T-helper 1 cell (primary cell): ENCODE data around the gene MAN2C1.
"Not testable (repeated sequence)": the region's sequence is repeated elsewhere in the genome, so short reads cannot be mapped to it uniquely, and the experiment has no call there.

Source experiments
- DNase-seq, 5 donors: peaks; one replicate each; pipeline ENCODE4 v3.0.0-alpha.2; 2012 to 2020

Gene MAN2C1

GRCh38 chr15:75342221-75342620, 26.2 kb downstream of the MAN2C1 start:
- no peak for DNase-seq

DNA sequence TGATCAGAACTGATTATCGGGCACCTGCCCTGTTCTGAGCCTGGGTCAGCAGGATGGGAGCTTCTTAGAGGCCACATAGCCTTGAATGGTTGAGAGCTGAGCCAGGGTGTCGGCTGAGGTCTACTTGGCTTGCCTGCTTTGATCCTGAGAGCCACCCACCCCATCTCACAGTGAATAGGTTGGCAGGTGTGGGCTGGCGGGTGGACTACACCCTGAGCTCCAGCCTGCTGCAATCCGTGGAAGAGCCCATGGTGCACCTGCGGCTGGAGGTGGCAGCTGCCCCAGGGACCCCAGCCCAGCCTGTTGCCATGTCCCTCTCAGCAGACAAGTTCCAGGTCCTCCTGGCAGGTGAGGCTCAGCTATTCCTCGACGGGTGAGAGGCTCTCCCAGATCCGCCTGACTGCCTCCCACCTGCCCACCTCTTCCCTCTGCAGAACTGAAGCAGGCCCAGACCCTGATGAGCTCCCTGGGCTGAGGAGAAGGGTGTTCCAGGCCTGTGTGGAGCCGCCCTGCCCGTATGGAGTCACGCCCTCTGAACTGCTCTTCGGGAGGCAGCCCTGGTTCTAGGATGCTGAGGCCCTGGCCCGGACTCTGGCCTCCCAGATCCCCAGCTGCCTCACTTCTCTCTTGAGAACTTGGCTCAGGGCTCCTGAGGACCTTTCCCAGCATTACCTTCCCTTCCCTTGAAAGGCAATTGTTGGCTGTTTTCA, 28.7 kb downstream of the MAN2C1 start:
- no peak for DNase-seq

DNA sequence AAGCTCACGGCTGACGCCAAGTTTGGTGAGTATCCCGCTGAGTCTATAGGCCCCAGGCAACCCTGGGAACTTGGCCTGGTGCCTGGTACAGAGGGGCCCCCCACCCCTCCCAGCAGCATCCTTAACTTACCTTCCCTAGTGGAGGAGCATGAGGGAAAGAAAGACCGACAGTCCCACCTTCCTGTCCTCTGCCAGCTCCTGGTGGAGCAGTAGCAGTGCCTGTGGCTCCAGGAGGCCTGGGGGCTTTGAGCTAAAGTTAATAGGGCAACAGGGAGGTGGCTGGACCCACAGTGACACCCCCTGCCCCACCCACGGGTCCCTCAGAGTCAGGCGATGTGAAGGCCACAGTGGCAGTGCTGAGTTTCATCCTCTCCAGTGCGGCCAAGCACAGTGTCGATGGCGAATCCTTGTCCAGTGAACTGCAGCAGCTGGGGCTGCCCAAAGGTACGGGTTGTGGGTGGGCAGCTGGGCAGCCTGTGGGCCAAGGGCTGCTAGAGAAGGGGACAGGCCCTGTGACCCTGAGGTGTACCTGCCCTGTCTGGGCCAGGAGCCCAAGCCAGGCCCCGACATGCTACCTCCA, 29.7 kb downstream of the MAN2C1 start:
- DNase-seq, result no peak

GRCh38 chr15:75335705-75336355, 32.6 kb downstream of the MAN2C1 start, which contains the start of gene COMMD4:
COMMD4 (plus strand) TSS chr15:75336063; CDS start chr15:75336090, 27 bp downstream.
- peak; percentile 43 to 83 (median 58) for DNase-seq

DNA sequence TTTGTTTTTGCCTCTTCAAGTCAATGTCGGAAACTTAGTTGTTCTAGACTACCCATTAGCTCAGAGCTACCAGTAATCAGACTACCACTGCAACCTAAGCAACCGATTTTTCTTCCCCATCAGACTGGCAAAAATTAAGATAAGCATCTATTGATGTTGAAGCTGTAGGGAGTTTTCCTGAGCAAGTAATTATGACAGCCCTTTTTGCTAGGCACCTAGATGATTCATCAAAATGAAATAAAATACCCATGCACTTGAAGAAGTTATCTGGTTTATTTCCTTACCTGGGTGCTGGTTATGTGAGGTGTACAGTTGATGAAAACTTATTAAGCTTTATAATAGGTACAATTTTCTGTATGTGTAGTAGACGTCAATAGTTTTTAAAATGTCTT, 33.1 kb downstream of the MAN2C1 start:
- DNase-seq, result no peak

DNA sequence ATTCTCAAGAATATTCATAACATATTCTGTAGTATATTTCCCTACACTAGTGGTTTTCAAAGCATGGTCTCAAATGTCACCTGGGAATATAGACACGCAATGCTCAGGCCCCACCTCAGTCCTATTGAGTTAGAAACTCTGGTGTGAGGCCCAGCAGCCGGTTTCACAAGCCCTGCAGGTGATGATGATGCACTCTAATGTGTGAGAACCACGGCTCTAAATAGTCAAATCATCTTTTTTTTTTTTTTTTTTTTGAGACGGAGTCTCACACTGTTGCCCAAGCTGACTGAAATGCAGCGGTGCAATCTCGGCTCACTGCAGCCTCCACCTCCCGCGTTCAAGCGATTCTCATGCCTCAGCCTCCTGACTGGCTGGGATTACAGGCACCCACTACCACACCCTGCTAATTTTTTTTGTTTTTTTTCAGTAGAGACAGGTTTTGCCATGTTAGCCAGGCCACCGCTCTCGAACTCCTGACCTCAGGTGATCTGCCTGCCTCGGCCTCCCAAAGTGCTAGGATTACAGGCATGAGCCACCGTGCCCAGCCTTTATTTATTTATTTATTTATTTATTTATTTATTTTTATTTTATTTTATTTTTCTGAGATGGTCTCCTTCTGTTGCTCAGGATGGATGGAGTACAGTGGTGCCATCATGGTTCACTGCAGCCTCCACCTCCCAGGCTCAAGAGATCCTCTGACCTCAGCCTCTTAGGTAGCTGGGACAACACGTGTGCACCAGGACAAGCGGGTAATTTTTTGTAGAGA, 34.6 kb downstream of the MAN2C1 start:
- not testable (repeated sequence) for DNase-seq

- DNase-seq, result not testable (repeated sequence)
Observed at GRCh38 chr15:75332093-75332492, 36.3 kb downstream of the MAN2C1 start.

DNA sequence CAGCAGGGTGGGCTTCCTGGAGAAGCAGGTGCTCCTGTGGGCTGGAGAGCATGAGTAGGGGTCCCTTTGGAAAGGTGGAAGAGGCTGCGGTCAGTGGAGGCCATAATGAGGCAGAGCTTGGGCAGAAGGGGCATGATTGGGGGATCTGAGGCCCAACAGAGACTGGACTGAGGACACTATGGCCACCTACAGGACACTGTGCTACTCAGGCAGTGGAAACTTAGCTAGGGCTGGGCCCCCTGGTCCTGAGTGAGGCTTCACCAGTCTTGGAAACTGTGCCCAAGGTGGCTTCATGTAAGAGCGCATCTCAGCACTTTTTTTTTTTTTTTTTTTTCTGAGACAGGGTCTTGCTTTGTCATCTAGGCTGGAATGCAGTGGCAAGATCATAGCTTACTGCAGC, 38.8 kb downstream of the MAN2C1 start:
- DNase-seq, result no peak

GRCh38 chr15:75328493-75329314, 39.7 kb downstream of the MAN2C1 start:
- DNase-seq, result no peak

GRCh38 chr15:75327491-75327890, 40.9 kb downstream of the MAN2C1 start:
- DNase-seq, result no peak

DNA sequence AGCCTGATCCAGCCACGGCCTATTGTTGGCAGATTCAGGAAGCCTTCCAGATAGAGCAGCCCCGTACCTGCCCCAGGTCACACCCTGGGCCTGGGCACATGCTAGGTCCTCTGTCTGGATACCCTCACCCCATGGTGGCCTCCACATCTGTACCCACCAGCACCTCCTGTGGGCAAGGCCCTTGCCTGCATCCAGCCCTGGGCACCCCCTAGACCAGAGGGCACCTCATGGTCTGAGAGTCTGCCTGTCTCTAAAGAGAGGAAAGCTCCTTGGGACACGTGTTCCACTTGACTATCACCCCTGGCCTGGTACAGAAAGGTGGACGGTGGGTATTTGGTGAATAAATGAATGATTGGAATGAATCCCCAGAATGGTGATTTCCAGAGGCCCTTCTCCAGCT, 41.4 kb downstream of the MAN2C1 start:
- no peak for DNase-seq

- DNase-seq, result no peak
Observed at GRCh38 chr15:75325922-75326321, 42.5 kb downstream of the MAN2C1 start.

GRCh38 chr15:75321711-75322110, 46.7 kb downstream of the MAN2C1 start:
- no peak for DNase-seq

DNA sequence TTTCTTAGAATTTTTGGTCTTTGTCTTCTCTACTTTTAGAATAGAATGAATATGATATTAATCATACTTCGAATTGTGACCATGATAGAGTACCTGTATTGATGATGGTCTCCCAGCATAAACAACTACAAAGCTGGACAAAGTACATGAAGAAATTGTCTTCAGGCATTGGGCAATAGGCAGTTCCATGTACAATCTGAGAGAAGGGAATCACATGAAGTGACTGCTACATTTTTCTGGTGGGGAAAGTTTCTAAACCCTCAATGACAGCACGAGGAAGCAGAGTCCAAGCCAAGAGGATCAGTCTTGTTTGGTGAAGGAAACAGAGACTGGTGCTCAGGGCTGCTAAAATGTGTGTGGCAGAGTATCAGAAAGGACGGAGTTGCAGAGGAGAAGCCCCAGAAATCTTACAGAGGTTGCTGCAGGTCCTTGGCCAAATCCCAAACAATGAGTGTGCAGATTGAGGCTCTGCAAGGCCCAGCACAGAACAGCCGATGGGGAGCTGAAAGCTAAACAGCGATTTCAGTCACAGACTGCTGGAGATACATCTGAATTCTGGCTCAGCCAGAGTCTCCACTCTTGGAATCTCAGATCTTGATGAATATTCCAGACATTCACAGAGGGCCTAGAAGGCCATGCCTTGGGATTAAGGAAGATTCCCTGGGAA, 49.0 kb downstream of the MAN2C1 start:
- DNase-seq, result not testable (repeated sequence)

- DNase-seq, result no peak
Observed at GRCh38 chr15:75314552-75315290, 53.7 kb downstream of the MAN2C1 start.

DNA sequence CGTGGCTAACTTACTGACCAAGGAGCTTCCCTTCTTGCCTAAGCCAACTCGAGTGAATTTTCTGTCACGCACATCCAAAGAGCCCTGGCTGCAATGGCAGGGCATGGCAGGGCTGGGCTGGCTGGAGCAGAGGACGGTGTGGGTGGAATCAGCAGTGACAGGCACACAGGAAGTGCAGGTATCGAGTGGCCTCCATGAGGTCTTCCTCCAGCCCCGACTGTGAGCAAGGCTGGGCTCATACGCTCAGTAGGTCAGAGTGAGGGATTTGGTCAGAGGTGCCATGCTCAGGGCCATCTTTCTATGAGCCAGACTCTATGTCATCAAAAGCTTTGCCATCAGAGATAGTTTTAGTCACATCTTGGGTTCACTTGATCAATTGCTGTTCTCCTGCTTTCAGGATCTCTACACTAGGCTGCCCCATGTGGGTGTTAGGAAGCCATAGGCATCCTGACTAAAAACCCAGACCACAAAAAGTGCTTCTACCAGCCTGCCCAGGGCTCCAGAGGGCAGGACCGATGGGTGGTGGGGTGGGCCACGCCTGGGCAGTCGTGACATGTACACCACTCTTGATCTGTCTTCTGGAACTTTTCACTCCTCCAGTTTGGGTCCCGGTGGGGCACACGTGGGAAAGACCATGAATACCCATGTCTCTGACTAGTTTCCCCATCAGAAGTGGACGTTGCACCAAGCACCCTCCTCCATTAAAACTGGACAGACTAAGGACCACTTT, 55.1 kb downstream of the MAN2C1 start:
- DNase-seq, result no peak

DNA sequence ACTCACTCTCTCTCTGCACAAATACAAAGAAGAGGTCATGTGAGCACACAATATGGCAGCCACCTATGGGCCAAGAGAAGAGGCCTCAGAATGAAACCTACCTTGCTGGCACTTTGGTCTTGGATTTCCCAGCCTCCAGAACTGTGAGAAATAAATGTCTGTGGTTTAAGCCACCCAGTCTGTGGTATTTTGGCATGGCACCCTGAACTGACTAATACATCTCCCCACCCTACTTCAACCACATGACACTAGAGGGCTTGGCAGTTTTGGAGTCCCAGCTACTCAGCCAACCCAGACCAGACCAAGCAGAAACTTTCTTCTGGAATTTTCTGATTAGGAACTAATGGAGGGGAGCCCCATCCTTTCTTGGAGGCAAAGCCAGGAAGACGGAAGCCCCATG, 55.9 kb downstream of the MAN2C1 start:
- not testable (repeated sequence) for DNase-seq

- no peak for DNase-seq
Observed at GRCh38 chr15:75309711-75310110, 58.7 kb downstream of the MAN2C1 start.

DNA sequence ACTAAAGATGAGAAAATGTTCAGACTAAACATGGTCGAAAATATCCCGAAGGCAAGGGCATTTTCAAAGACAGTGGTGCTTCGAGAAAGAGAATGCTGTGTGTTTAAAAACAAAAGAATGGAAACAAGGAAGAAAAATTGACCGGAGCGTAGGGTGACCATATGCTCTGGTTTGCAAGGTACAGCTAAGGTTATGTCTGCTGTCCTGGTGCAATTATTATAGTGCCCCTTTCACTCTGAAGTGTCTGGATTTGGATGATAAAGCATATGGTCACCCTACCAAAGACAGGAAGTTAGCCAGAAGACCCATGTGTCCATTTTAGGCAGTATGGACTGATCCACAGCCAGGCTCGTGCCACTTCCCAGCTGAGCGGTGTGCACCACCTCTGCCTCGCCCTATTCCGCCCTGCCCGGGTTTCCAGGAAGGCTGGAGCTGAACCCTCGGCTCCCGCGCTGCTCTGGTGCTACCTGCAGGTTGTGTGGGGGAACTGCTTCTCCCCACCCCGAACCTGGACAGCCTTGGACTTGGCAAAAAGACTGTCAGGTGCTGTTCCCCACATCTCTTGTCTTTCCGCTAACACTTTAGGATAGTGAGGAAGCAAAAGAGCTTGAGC, 60.5 kb downstream of the MAN2C1 start:
- DNase-seq, result peak in 1 of 5 donors; percentile 10

DNA sequence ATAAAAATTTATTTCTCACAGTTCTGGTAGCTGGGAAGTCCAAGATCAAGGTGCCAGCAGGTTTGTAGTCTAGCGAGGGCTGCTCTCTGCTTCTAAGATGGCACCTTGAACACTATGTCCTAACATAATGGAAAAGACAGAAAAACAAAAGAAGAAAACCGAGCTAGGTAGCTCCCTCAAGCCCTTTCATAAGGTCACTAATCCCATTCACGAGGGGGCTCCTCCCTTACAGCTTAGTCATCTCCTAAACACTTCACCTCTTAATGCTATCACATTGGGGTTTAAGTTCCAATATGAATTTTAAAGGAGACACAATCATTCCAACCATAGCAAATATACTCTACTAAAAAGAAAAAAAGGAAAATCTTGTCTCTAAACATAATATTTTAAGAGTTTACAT, 62.2 kb downstream of the MAN2C1 start:
- DNase-seq, result no peak
